Astrocyte of the cerebellum (primary cell): Measurements from ENCODE around the gene DOCK2.

Experiments
- DNase-seq: peaks from one replicate; pipeline ENCODE4 v3.0.0-alpha.2; 2011; ENCODE audit warnings: low read depth
- H3K4me3 ChIP-seq: 2 replicates; pipeline ENCODE4 v1.5.1; 2011; ENCODE audit warnings: mild to moderate bottlenecking, low read depth, low read length, moderate library complexity
- in situ Hi-C: cut with HindIII; loops from 2 replicates; pipeline ENCODE4 v1.10.0; 2017; ENCODE audit warnings: low sequenced_read_pairs
- TF ChIP-seq, protein P1 (sequence below): IDR thresholded peaks from 2 replicates; pipeline ENCODE4 v1.5.1; 2012; ENCODE audit warnings: low read length, low read depth, moderate library complexity, mild to moderate bottlenecking; ENCODE audit errors: missing control alignments

The DOCK2 gene

DNA sequence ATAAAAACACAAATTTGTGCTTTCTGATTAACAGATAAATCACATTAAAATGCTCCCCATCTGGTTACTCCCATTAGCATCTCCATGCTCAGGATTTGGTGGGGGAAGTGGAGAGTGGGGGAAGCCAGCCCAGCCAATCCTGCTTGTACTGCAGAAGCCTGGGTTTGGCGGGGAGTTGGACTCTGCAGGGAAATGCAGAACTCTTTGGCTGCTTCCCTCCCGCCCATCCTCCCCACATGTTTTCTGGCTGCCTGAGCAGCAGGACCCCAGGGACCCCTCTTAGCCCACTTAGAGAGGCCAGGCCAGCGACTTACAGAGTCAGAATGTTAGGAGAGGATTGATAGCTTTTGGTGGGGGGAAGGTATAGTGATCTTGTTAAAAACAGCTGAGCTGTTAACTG, 409.2 kb downstream of the DOCK2 start:
- in situ Hi-C loops: no loop called here
- no peak for DNase-seq
- TF ChIP-seq, protein P1, sequence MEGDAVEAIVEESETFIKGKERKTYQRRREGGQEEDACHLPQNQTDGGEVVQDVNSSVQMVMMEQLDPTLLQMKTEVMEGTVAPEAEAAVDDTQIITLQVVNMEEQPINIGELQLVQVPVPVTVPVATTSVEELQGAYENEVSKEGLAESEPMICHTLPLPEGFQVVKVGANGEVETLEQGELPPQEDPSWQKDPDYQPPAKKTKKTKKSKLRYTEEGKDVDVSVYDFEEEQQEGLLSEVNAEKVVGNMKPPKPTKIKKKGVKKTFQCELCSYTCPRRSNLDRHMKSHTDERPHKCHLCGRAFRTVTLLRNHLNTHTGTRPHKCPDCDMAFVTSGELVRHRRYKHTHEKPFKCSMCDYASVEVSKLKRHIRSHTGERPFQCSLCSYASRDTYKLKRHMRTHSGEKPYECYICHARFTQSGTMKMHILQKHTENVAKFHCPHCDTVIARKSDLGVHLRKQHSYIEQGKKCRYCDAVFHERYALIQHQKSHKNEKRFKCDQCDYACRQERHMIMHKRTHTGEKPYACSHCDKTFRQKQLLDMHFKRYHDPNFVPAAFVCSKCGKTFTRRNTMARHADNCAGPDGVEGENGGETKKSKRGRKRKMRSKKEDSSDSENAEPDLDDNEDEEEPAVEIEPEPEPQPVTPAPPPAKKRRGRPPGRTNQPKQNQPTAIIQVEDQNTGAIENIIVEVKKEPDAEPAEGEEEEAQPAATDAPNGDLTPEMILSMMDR: no peak
- no peak overlapping the region for H3K4me3 ChIP-seq

DNA sequence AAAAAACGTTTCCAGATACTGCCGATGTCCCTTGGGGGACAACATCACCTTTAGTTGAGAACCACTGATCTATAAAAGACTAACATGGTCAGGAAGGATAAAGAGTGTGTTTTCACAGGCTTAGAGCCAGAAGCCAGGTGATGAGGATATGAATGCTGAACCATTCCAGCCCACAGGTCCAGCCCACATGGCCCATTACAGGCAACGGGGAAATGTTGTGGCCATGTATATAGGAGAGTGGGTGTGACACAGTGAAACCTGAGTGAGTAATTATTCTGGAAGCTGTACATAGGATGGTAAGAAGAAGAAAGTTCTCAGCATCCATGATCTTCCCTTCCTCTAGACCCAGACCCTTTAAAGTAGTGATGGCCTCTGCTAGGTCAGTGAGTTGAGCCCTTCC, 412.6 kb downstream of the DOCK2 start:
- TF ChIP-seq, protein P1: no peak
- in situ Hi-C loops: no loop called here
- no peak overlapping the region for H3K4me3 ChIP-seq
- DNase-seq: no peak

DNA sequence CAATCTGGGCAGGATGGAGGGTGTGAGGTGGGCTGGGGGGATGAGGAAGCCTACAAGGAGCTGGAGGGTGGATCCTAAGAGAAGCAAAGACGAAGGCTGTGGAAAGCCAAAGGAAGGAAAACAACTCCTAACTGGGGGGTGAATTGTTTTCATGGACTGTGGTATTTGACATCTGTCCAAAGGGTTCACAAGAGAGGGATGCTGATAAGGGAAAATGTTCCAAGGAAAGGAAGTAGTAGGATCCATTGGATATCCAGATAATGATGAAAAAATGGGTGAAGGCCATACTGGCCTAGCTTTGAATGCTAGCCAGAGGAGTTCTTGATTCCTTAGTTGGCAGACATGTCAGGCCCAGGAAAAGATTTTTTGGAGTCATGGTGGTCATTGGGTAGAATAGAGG, 416.8 kb downstream of the DOCK2 start:
- in situ Hi-C loops: no loop called here
- TF ChIP-seq, protein P1: no peak
- H3K4me3 ChIP-seq: no peak overlapping the region
- DNase-seq: no peak

DNA sequence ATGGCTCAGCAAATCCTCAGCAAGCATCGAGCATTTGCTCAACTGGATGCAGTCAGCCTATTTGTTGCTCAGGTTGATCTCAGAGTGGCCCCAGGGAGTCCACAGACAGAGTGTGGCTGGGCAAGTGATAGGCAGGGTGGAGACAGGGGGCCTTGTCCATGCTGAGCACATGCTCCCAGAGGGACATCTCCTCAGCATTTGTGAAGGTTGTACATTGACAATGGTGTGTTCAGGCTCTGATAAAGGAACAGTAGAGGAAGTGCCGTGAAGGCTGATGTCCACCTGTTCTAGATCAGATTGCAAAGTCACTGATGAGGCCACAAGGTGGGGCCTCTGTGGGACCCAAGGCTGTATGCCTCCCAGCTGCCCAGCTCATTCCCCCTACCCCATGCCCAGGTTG, 418.5 kb downstream of the DOCK2 start:
- in situ Hi-C loops: no loop called here
- TF ChIP-seq, protein P1: no peak
- H3K4me3 ChIP-seq: no peak overlapping the region
- DNase-seq: no peak

DNA sequence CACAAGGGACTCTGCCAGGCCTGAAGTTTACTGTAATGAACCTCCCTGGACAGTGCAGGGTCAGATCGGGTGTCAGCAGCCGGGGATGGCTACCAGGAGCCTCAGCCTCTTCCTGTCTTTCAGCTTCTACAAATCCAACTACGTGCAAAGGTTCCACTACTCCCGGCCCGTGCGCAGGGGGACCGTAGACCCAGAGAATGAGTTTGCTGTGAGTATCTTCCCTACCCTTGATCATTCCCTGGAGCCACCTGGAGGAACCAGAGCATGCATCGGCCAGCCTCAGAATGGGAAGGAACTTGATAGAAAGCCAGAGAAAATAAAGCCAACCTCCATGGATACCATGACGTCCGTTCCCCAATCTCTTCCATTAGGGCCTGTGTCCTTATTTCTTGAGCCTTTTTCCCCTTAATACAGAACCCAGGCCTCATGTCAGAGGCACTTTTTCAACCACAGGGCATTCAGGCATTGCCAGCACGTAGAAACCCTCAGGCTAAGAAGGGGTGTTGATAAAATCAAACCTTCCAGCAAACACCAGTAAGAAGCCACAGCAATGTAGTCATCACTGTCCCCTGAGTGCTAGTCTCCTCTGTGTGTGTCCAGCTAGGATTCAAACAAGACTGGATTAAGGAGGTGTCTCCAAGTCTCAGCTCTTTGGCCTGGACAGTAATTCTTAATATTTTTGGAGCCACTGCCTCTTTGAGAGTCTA, 419.6 kb downstream of the DOCK2 start:
- no peak overlapping the region for H3K4me3 ChIP-seq
- TF ChIP-seq, protein P1: no peak
- DNase-seq: no peak
- in situ Hi-C loops: no loop called here

DNA sequence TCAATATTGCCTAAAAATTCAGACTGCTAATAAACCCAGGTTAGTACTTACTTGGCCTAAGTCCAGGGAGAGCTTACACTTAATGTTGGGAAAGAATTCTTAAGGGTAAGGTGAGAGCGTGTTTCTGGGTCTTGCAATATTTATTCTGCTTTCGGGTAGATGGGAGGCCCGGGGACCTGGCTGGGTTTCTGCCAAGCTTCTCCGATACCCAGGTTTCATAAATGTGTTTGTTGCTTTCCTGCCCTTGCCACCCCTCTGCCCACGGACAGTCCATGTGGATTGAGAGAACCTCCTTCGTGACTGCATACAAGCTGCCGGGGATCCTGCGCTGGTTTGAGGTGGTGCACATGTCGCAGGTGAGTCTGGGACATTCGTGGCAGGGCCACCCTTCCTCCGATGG, 420.2 kb downstream of the DOCK2 start:
- TF ChIP-seq, protein P1: no peak
- no peak for DNase-seq
- no peak overlapping the region for H3K4me3 ChIP-seq
- in situ Hi-C loops: no loop called here
